Ectodermal cell (in vitro differentiated cells): ENCODE data around the gene NCKAP5L.

Experiments
- H3K27ac ChIP-seq: 2 replicates; pipeline ENCODE4 v1.7.0; 2013; ENCODE audit warnings: mild to moderate bottlenecking, low read depth, low read length; ENCODE audit not compliant: insufficient read depth, poor library complexity, severe bottlenecking
- H3K27me3 ChIP-seq: 2 replicates; pipeline ENCODE4 v1.7.0; 2013; ENCODE audit warnings: mild to moderate bottlenecking, low read length; ENCODE audit not compliant: insufficient read depth, control insufficient read depth, poor library complexity, severe bottlenecking
- H3K36me3 ChIP-seq: one replicate; pipeline ENCODE4 v1.7.0; 2013; ENCODE audit warnings: low read length; ENCODE audit not compliant: control insufficient read depth, insufficient read depth
- H3K4me1 ChIP-seq: one replicate; pipeline ENCODE4 v1.7.0; 2013; ENCODE audit warnings: low read length; ENCODE audit not compliant: control insufficient read depth, insufficient read depth
- H3K4me3 ChIP-seq: 2 replicates; pipeline ENCODE4 v1.7.0; 2013; ENCODE audit warnings: low read depth, low read length, control low read depth; ENCODE audit not compliant: insufficient read depth
- H3K9me3 ChIP-seq: 2 replicates; pipeline ENCODE4 v1.7.0; 2013; ENCODE audit warnings: mild to moderate bottlenecking, low read length, moderate library complexity; ENCODE audit not compliant: control insufficient read depth
- WGBS, 2 experiments: methylation state at CpG; one replicate each; pipeline ENCODE4 v1.1.7; 2013; ENCODE audit warnings: missing lambda C conversion rate in 2 of 2; 5-methylcytosine and 5-hydroxymethylcytosine counted together

NCKAP5L gene

DNA sequence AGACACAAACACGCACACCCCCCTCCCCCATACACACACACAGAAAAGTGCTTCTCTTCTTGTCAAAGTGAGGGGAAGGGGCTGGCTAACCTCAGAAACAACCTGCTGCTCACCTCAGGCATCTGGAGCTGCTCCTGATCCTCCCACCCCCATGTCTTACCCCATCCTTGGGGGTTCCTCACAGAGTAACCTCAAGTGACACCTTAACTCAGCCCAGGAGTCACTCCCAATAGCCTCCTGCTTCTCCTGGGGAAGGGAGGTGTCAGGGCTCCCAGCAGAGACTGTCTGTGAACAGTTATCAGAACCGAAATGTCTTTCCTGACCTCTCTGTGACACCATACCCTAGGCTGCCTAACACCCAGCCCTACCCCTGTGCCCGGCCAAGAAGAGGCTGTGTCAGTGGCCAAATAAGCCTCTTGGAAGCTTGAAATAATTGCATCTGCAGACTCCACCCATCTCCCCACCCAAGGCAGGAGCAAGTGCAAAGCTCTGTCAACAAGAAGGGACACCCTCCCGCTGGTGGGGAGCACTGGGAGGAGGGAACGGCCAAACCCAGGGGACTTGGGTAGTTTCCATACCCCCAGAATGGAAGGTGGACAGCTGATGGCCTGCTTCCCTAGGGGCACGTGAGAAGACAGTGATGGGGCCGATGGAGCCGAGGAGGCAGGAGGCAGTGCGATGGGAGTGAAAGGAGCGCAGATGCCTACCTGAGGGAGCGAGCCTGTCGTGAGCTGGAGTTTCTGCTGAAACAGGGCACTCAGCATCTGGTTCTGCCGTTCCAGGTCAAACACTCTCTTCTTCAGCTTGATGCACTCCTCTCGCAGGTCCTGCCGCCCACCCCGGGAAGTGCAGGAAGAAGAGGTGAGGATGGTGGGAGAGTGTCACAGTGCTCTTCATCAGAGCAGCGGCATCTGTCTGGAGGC is 26.8 kb downstream of the NCKAP5L start:
- Histone ChIP-seq H3K36me3 (peaks cover 6% of the 10 kb centered on the region), H3K4me3 (no peak overlapping the region), H3K27ac (no peak overlapping the region), H3K9me3 (no peaks in the 10 kb centered on the region), H3K4me1 (peaks cover under 1% of the 10 kb centered on the region), H3K27me3 (no peaks in the 10 kb centered on the region)
- 94% methylated on average over 17 of the region's 17 CpGs for WGBS, 2 experiments

DNA sequence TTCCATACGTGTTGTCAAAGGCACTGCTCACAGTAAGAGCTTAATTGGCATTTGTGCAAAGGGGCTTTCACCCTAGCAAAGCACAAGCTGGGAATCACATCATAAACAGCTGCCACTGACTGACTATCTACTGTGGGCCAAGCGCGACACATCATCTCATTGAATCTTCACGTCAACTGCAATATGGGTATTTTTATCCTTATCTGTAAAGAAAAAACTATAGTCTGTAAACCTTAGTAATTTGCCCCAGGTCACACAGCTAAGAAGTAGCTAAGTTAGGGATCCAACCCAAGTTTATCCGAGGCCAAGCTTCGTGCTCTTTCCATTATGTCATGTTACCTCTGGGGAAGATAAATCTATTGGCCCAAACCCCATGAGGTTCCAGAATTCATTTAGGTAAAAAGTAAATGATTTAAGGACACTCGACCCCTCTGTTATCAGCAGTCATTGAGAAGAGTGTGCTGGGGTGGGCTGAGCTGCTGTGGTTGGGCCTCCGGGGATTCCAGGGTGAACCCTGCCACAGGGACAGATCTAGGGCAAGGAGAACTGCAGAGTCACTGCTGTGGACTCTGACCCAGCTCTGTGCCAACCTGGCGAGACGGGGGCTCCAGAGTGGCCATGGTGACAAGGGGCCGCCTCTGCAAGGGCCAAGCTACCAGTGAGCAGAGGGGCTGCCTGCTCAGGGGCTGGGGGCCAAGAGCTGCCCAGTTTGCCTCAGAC is 27.6 kb downstream of the NCKAP5L start:
- Histone ChIP-seq H3K27me3 (no peaks in the 10 kb centered on the region), H3K4me1 (no peaks in the 10 kb centered on the region), H3K4me3 (no peak overlapping the region), H3K27ac (no peak overlapping the region), H3K36me3 (peaks cover 6% of the 10 kb centered on the region), H3K9me3 (no peaks in the 10 kb centered on the region)
- 92 to 97% methylated on average over 10 to 11 of the region's 11 CpGs for WGBS, 2 experiments

DNA sequence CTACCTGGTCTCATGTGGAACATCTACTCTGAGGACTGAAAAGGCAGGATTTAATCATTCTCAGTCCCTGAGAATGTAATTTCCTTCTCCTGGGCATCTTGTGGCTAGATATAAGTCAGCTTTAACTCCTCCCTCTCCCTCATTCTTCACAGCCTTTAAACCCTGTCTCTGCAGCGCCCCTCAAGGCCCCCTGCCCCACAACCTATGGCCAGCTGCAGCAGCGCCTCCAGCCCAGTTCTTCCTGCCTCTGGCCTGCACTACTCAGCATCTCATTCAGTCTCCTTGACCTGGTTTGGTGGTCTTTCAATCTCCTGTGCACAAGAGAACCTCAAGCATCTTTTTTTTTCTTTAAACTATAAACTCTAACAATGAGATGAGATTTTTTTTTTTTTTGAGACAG is 29.3 kb downstream of the NCKAP5L start:
- WGBS, 2 experiments, result 70 to 73% methylated on average over 2 of the region's 2 CpGs
- Histone ChIP-seq H3K4me3 (no peak overlapping the region), H3K4me1 (no peaks in the 10 kb centered on the region), H3K9me3 (no peaks in the 10 kb centered on the region), H3K36me3 (peaks cover 6% of the 10 kb centered on the region), H3K27ac (no peak overlapping the region), H3K27me3 (no peaks in the 10 kb centered on the region)

DNA sequence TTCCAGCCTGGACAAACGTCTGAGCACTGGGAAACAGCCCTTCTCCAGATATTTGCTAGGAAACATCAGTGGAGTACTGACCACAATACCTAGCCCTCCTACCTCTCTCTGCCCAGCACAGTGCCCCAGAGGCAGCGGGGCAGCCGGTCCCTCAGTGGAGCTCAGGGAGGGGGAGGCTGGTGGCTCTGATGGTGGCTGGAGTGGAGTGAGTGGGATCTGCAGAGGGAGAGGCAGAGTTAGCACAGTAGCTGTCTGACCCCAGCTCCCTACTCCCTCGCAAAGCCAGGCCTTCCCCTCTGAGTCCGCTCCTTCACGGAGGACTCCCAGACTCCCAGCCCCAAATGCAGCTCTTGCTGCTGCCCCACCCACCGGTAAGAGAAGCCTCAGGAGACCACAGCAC is 30.0 kb downstream of the NCKAP5L start:
- Histone ChIP-seq H3K36me3 (peaks cover 6% of the 10 kb centered on the region), H3K4me1 (no peaks in the 10 kb centered on the region), H3K27me3 (no peaks in the 10 kb centered on the region), H3K9me3 (no peaks in the 10 kb centered on the region), H3K27ac (no peak overlapping the region), H3K4me3 (no peak overlapping the region)
- 94 to 96% methylated on average over 7 of the region's 7 CpGs for WGBS, 2 experiments

DNA sequence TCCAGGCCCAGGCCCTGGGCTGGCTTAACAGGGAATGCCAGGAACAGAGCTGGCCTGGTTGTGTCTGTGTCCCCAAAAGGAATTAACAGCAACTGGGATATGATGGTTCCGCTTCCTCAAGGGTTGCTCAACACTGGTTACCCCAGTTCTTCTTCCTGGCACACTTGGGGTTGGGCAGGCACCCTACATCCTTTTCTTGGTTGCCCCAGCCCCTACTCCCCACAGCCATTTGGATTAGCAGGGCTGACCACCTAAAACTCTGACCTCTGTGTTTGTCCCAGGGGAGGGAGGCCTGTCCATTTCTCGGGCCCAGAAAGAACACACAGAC is 30.8 kb downstream of the NCKAP5L start:
- Histone ChIP-seq H3K9me3 (no peaks in the 10 kb centered on the region), H3K36me3 (peaks cover 6% of the 10 kb centered on the region), H3K27me3 (no peaks in the 10 kb centered on the region), H3K4me3 (no peak overlapping the region), H3K27ac (no peak overlapping the region), H3K4me1 (no peaks in the 10 kb centered on the region)
- WGBS, 2 experiments, result 88 to 96% methylated on average over 2 of the region's 2 CpGs

DNA sequence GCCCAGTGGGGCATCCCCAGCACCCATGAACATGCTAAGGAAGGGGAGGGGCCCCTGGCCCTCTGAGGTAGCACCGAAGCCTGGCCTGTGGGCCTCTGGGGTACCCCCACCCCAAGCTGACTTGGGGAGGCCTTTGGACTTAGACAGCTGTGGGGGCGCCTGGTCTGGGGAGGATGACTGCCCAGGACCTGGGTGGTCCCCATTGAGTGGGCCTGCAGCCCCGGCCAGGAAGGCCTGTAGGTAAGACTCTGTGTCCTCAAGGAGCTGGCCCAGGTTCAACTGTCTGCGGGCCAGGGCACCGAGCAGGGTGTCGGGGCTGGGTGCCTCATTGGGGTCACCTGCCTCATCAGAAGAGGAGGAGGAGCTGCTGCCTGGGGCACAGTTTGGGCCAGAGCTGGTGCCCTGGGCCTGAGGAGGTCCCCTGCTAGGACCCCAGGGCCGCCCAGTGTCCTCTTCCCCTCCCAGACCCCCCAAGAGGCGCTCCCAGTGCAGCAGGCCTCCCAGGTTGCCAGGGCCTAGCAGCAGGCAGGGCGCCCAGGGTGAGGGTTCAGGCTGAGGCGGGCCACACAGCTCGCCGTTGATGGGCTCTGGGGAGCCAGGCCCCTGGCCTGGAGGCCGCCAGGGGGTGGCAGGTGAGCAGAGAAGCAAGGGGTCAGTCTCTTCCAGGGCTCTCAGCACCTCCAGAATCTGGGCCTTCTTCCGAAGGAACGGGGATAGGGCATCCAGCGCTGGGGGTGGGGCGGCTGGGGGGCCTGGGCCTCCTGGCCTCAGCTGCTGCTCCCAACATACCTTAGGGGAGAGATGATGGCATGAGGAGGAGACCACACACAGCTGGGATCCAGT is 31.4 kb downstream of the NCKAP5L start:
- Histone ChIP-seq H3K27me3 (no peaks in the 10 kb centered on the region), H3K4me1 (no peaks in the 10 kb centered on the region), H3K9me3 (no peaks in the 10 kb centered on the region), H3K36me3 (peaks cover 6% of the 10 kb centered on the region), H3K4me3 (no peak overlapping the region), H3K27ac (no peak overlapping the region)
- WGBS, 2 experiments, result 94 to 95% methylated on average over 17 of the region's 17 CpGs

DNA sequence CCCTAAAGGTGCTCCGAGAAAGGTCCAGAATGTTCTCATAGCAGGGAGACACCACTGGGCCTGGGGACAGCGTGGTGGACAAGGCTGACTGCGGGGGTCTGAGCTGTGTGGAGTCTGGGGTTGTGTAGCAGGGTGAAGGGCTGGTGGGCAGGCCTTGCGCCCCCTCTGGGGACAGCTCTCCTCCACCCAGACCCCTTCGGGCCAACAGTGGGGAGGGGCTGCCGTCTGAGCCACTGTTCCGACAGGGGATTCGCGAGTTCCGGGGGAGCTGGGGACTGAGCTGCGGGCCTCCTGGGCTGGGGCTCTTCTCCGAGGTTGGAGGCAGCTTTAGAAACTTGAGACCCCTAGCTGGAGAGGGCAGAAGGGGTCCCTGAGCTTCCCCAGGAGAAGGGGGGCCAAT is 32.1 kb downstream of the NCKAP5L start:
- peaks cover 6% of the 10 kb centered on the region for H3K36me3 ChIP-seq
- no peaks in the 10 kb centered on the region for H3K27me3 ChIP-seq
- H3K4me1 ChIP-seq, result no peaks in the 10 kb centered on the region
- no peak overlapping the region for H3K4me3 ChIP-seq
- H3K9me3 ChIP-seq, result no peaks in the 10 kb centered on the region
- 95 to 97% methylated on average over 12 of the region's 12 CpGs for WGBS, 2 experiments
- H3K27ac ChIP-seq, result no peak overlapping the region

DNA sequence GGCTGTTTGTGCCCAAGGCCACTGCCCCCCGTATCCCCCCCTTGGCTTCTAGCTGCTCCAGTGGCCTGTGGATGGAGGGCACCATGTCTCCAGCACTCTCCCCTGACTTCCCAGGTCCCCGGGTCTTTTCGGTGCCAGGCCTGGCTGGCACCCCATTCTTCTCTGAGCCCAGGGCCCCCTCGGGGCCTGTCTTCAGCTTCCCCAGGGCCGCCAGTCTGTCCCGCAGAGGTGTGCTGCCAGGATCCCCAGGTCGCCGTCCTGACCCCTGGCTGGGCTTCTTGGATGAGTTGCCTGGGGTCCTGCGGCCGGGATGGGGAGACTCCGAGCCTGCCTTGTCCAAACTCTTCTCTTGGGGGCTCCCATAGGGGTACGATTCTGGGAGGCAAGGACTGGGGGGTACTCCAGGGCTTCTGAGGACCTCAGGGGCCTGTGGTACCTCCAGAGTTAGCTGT is 32.5 kb downstream of the NCKAP5L start:
- Histone ChIP-seq H3K27ac (no peak overlapping the region), H3K9me3 (no peaks in the 10 kb centered on the region), H3K4me3 (no peak overlapping the region), H3K4me1 (no peaks in the 10 kb centered on the region), H3K27me3 (no peaks in the 10 kb centered on the region), H3K36me3 (peaks cover 6% of the 10 kb centered on the region)
- WGBS, 2 experiments, result 95% methylated on average over 12 of the region's 12 CpGs

DNA sequence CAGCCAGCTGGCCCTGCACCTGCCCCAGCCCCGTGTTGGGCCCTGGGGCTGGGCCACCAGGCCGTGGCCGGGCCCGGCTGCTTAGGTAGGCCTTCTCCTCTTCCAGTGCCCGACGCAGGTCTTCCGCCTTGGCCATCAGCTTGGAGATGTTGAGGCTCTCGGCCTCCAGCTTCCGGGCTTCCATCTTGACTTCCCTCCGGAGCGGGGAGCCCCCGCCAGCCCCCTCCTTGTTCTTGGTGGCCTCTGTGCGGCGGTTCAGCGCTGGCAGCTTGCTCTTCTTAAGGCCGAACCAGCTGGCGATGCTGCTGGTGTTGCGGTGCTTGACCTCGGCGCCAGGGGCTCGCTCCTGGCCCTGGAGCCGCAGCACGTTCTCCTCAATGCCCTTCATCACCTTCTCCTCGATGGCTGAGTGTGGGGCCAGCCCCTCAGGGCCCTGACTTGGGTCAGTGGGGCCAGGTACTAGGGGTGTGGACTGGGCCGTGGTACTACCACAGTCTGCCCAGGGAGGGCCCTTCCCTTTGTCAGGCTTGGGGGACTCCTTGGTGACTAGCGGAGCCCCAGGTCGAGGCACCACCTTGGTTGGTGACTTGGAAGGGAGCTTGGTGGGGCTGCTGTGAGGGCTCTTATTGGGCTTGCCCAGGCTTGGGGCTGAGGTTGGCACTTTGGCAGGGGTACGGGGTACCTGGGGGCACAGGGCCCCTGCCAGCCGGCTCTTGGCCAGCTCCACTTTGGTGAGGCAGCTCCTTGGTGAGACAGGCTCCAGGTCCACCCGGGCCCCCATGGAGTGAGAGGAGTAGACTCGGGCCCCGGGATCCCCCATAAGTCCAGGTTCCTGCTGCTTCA is 33.2 kb downstream of the NCKAP5L start:
- 95 to 96% methylated on average over 32 of the region's 32 CpGs for WGBS, 2 experiments
- H3K36me3 ChIP-seq, result peaks cover 6% of the 10 kb centered on the region
- H3K4me1 ChIP-seq, result no peaks in the 10 kb centered on the region
- no peak overlapping the region for H3K4me3 ChIP-seq
- H3K27me3 ChIP-seq, result no peaks in the 10 kb centered on the region
- H3K9me3 ChIP-seq, result no peaks in the 10 kb centered on the region
- H3K27ac ChIP-seq, result no peak overlapping the region
